SK-N-SH (cell line): ENCODE measurements around the gene C1QC. TPM values are rescaled to one million over a fixed set of nuclear protein-coding genes. Genes with fewer than 3 reads are reported as not detected.

Experiments
- CTCF ChIA-PET: fragments of 300-600, 350-600 bp; formaldehyde crosslinking; extraction: SDS; loops from one replicate; lab custom pipeline; 2021; lab: Yijun Ruan, JAX
- POLR2A ChIA-PET: fragments of 350-600 bp; sonication (Branson Sonifier 250); formaldehyde crosslinking; extraction: SDS; loops from one replicate; lab custom pipeline; 2020; ENCODE audit warnings: antibody characterized with exemption, inconsistent platforms; lab: Yijun Ruan, JAX
- DNase-seq: peaks from one replicate; pipeline ENCODE4 v3.0.0; 2012
- H2AFZ ChIP-seq: fragments of 200-600 bp; sonication (generic); 2 replicates; pipeline ENCODE4 v1.8.1; 2016; ENCODE audit warnings: antibody characterized with exemption, mild to moderate bottlenecking, low read depth
- H3F3A ChIP-seq: fragments of 200-600 bp; sonication (generic); replicated peaks from 2 replicates; pipeline ENCODE3; 2016; ENCODE audit warnings: antibody characterized with exemption, mild to moderate bottlenecking; ENCODE audit not compliant: insufficient read depth
- H3K27ac ChIP-seq, 2 experiments: fragments of 200-500 bp in 1 of 2; fragments of 200-600 bp in 1 of 2; sonication (Bioruptor generic) in 1 of 2; sonication (generic), shearing (Covaris generic) in 1 of 2; 2 replicates each; pipeline versions ENCODE4 v1.5.1 to v1.6.1; 2014 to 2016; ENCODE audit warnings: low read depth in 2 of 2, inconsistent platforms in 1 of 2, low read length in 1 of 2, mild to moderate bottlenecking in 1 of 2, mixed read lengths in 1 of 2
- H3K27me3 ChIP-seq: fragments of 200-600 bp; sonication (generic), shearing (Covaris generic); 2 replicates; pipeline ENCODE4 v1.6.1; 2016; ENCODE audit warnings: mixed run types; ENCODE audit not compliant: insufficient read depth
- H3K36me3 ChIP-seq, 2 experiments: fragments of 200-500 bp in 1 of 2; fragments of 200-600 bp in 1 of 2; sonication (Bioruptor generic) in 1 of 2; sonication (generic) in 1 of 2; replicated peaks in 1 of 2; 2 replicates each; pipeline versions ENCODE3 to v1.5.1; 2014 to 2016; ENCODE audit warnings: low read length in 1 of 2, mild to moderate bottlenecking in 1 of 2; ENCODE audit not compliant: insufficient read depth in 2 of 2, control insufficient read depth in 1 of 2
- H3K4me1 ChIP-seq, 2 experiments: fragments of 200-500 bp in 1 of 2; fragments of 200-600 bp in 1 of 2; sonication (Bioruptor generic) in 1 of 2; sonication (generic), shearing (Covaris generic) in 1 of 2; 2 replicates each; pipeline versions ENCODE4 v1.5.1 to v1.6.1; 2014 to 2016; ENCODE audit warnings: low read depth in 1 of 2, low read length in 1 of 2, mixed run types in 1 of 2; ENCODE audit not compliant: insufficient read depth in 2 of 2, control insufficient read depth in 1 of 2
- H3K4me2 ChIP-seq: fragments of 200-600 bp; sonication (generic), shearing (Covaris generic); 2 replicates; pipeline ENCODE4 v1.6.1; 2017; ENCODE audit warnings: mixed run types
- H3K4me3 ChIP-seq, 2 experiments: fragments of 200-500 bp in 1 of 2; fragments of 200-600 bp in 1 of 2; sonication (Bioruptor generic) in 1 of 2; sonication (generic), shearing (Covaris generic) in 1 of 2; 2 replicates each; pipeline versions ENCODE4 v1.5.1 to v1.8.1; 2014 to 2016; ENCODE audit warnings: low read depth in 2 of 2, inconsistent platforms in 1 of 2, low read length in 1 of 2, mild to moderate bottlenecking in 1 of 2, mixed read lengths in 1 of 2, moderate library complexity in 1 of 2
- H3K79me2 ChIP-seq: fragments of 200-600 bp; sonication (generic); 2 replicates; pipeline ENCODE4 v1.8.1; 2017; ENCODE audit warnings: mild to moderate bottlenecking; ENCODE audit not compliant: insufficient read depth
- H3K9ac ChIP-seq: fragments of 200-600 bp; sonication (generic); 2 replicates; pipeline ENCODE4 v1.6.1; 2017; ENCODE audit warnings: mixed run types
- H3K9me2 ChIP-seq: fragments of 200-600 bp; sonication (generic); 2 replicates; pipeline ENCODE4 v1.6.1; 2017; ENCODE audit warnings: mixed run types
- H3K9me3 ChIP-seq: fragments of 200-600 bp; sonication (generic); 2 replicates; pipeline ENCODE4 v1.6.1; 2017; ENCODE audit warnings: mixed run types, mild to moderate bottlenecking, moderate library complexity
- H4K20me1 ChIP-seq: fragments of 200-600 bp; sonication (generic); 2 replicates; pipeline ENCODE4 v1.6.1; 2017; ENCODE audit warnings: mild to moderate bottlenecking, mixed run types; ENCODE audit not compliant: insufficient read depth
- FOXJ3 ChIP-seq: sonication (generic); formaldehyde crosslinking; IDR thresholded peaks from 2 replicates; pipeline ENCODE4 v1.5.1; 2020; ENCODE audit warnings: mild to moderate bottlenecking, missing genetic modification reagents
- GABPA ChIP-seq: IDR thresholded peaks from 2 replicates; pipeline ENCODE4 v1.4.0; 2012; ENCODE audit warnings: low read depth, mild to moderate bottlenecking
- NFIC ChIP-seq: IDR thresholded peaks from 2 replicates; pipeline ENCODE4 v1.4.0; 2012; ENCODE audit warnings: borderline replicate concordance
- RAD21 ChIP-seq: IDR thresholded peaks from 2 replicates; pipeline ENCODE4 v1.6.1; 2012; ENCODE audit warnings: mild to moderate bottlenecking, low read length
- RCOR1 ChIP-seq: fragments of 150-350 bp; IDR thresholded peaks from 2 replicates; pipeline ENCODE4 v1.6.1; 2017; ENCODE audit warnings: antibody characterized with exemption, low read length
- RFX5 ChIP-seq: IDR thresholded peaks from 2 replicates; pipeline ENCODE4 v1.6.1; 2012; ENCODE audit warnings: mild to moderate bottlenecking, improper control_type of control experiment, low read length
- RXRA ChIP-seq: IDR thresholded peaks from 2 replicates; pipeline ENCODE4 v1.4.0; 2012; ENCODE audit warnings: low read depth, mild to moderate bottlenecking, borderline replicate concordance
- SIN3A ChIP-seq: IDR thresholded peaks from 2 replicates; pipeline ENCODE4 v1.6.1; 2012; ENCODE audit warnings: low read depth, mild to moderate bottlenecking, low read length, moderate library complexity, borderline replicate concordance
- SMC3 ChIP-seq: IDR thresholded peaks from 2 replicates; pipeline ENCODE4 v1.6.1; 2012; ENCODE audit warnings: low read depth, low read length, improper control_type of control experiment
- TCF12 ChIP-seq: IDR thresholded peaks from 2 replicates; pipeline ENCODE4 v1.4.0; 2012
- TEAD4 ChIP-seq: IDR thresholded peaks from 2 replicates; pipeline ENCODE4 v1.4.0; 2012; ENCODE audit warnings: mild to moderate bottlenecking, borderline replicate concordance; ENCODE audit not compliant: insufficient read depth
- WGBS: methylation state at CpG from one replicate; pipeline ENCODE4 v1.1.6; 2017; ENCODE audit warnings: low lambda C conversion rate; 5-methylcytosine and 5-hydroxymethylcytosine counted together
- polyA plus RNA-seq, 3 experiments: library from polyadenylated mRNA; depleted of rRNA; stranded (reverse); fragments of >200 nt; gene quantifications; 2 replicates each; pipeline ENCODE4 v1.2.3, GENCODE V29; 2012
- TF ChIP-seq, protein P1 (sequence below): IDR thresholded peaks from 2 replicates; pipeline ENCODE4; 2012
- TF ChIP-seq, protein P2 (sequence below): IDR thresholded peaks from 2 replicates; pipeline ENCODE4 v1.4.0; 2012; ENCODE audit warnings: low read depth, borderline replicate concordance
- TF ChIP-seq, protein P3 (sequence below): fragments of 200-600 bp; sonication (generic); IDR thresholded peaks from 2 replicates; pipeline ENCODE4 v1.6.1; 2017; ENCODE audit warnings: antibody characterized with exemption, mild to moderate bottlenecking, moderate library complexity

Gene C1QC
- polyA plus RNA-seq, 1 of the 3 experiments (the other 2 are of a cell fraction), result not detected

DNA sequence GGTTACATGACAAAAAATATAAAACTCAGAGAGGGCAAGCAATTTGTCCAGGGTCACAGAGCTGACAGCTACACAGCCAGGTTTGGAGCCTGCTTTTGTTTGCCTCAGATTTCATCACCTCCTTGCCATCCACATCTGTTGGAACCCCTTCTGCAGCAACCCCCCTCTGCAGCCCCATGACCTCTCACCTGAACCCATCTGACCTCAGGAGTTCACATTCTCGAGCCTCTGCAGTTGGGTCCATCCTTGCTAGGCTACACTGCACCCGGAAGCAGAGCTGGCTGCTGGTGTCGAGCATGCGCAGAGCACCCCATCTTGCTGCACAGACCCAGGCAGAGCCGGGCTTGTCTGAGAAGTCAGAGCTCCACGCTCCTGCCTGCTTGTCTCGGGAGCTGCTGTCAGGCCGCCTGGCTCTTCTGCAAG, 19.6 kb downstream of the C1QC start:
- no peak overlapping the region for H3K27ac ChIP-seq
- no peaks in the 10 kb centered on the region for H3K4me1 ChIP-seq
- DNase-seq, result no peak
- TF ChIP-seq, protein P1, sequence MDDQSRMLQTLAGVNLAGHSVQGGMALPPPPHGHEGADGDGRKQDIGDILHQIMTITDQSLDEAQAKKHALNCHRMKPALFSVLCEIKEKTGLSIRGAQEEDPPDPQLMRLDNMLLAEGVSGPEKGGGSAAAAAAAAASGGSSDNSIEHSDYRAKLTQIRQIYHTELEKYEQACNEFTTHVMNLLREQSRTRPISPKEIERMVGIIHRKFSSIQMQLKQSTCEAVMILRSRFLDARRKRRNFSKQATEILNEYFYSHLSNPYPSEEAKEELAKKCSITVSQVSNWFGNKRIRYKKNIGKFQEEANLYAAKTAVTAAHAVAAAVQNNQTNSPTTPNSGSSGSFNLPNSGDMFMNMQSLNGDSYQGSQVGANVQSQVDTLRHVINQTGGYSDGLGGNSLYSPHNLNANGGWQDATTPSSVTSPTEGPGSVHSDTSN, result no peak
- TF ChIP-seq NFIC (no peak), FOXJ3 (CRISPR knock-in tag) (no peak)
- TF ChIP-seq, protein P2, sequence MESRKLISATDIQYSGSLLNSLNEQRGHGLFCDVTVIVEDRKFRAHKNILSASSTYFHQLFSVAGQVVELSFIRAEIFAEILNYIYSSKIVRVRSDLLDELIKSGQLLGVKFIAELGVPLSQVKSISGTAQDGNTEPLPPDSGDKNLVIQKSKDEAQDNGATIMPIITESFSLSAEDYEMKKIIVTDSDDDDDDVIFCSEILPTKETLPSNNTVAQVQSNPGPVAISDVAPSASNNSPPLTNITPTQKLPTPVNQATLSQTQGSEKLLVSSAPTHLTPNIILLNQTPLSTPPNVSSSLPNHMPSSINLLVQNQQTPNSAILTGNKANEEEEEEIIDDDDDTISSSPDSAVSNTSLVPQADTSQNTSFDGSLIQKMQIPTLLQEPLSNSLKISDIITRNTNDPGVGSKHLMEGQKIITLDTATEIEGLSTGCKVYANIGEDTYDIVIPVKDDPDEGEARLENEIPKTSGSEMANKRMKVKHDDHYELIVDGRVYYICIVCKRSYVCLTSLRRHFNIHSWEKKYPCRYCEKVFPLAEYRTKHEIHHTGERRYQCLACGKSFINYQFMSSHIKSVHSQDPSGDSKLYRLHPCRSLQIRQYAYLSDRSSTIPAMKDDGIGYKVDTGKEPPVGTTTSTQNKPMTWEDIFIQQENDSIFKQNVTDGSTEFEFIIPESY, result no peak
- TF ChIP-seq, all 33 proteins: peak for 0
- H3K9me2 ChIP-seq, result no peaks in the 10 kb centered on the region
- H2AFZ ChIP-seq, result no peak overlapping the region
- H3K9ac ChIP-seq, result no peak overlapping the region
- no peaks in the 10 kb centered on the region for H3K9me3 ChIP-seq
- no peaks in the 10 kb centered on the region for H4K20me1 ChIP-seq
- no peak overlapping the region for H3K4me2 ChIP-seq
- CTCF ChIA-PET, result interaction anchor here (1.0 to 3.3 kb wide), 7 partner anchors 11 to 301 kb away, joined by 3 to 18 read pairs (median 8); partner anchors contain the start of gene C1QC
- H3K79me2 ChIP-seq, result no peaks in the 10 kb centered on the region
- H3K4me3 ChIP-seq, result no peak overlapping the region
- 11% methylated on average over 1 of the region's 8 CpGs for WGBS
- H3K27me3 ChIP-seq, result peaks cover 16% of the 10 kb centered on the region; the same call in 1 of the 2 replicates
- H3F3A ChIP-seq, result no peaks in the 10 kb centered on the region
- POLR2A ChIA-PET, result interaction anchor here (0.6 kb wide), 1 partner anchor 927 kb away, joined by 4 read pairs; no protein-coding TSS in a partner anchor
- H3K36me3 ChIP-seq, result no peaks in the 10 kb centered on the region

DNA sequence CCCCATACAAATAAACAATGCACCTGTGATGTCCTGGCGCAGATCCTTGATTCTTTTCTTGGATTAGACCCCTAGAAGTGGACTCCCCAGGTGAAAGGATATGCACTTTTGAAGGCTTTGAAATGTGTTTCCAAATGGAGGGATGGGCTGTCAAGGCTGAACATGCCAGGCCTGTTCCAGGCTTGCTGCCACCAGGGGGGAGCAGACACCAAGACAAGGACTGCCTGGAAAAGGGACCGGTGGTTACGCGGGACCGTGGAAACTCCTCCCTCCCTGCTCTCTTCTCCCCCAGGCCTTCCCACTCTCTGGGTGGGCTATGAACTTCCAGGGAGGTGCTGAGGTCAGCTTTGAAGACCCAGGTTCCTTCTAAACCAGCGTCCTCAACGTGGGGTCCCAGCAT, 22.3 kb downstream of the C1QC start:
- Histone ChIP-seq H3K9me2 (no peaks in the 10 kb centered on the region), H3F3A (no peaks in the 10 kb centered on the region), H3K36me3 (no peaks in the 10 kb centered on the region), H3K27ac (no peak overlapping the region), H3K9ac (no peak overlapping the region), H3K4me3 (no peak overlapping the region; a peak in 1 of 4 replicates), H4K20me1 (no peaks in the 10 kb centered on the region), H3K9me3 (no peaks in the 10 kb centered on the region), H3K4me1 (no peaks in the 10 kb centered on the region), H3K27me3 (peaks cover 20% of the 10 kb centered on the region; the same call in 1 of the 2 replicates), H3K79me2 (no peaks in the 10 kb centered on the region), H2AFZ (no peak overlapping the region), H3K4me2 (no peak overlapping the region)
- CTCF ChIA-PET, result interaction anchor here (0.7 to 3.8 kb wide), 18 partner anchors 9 to 307 kb away, joined by 3 to 50 read pairs (median 5); partner anchors contain the start of gene LACTBL1
- POLR2A ChIA-PET, result no interaction called here
- TF ChIP-seq NFIC (no peak), TCF12 (no peak), RXRA (no peak), SMC3 (peak; percentile 73), RCOR1 (no peak), GABPA (no peak), FOXJ3 (CRISPR knock-in tag) (no peak), RFX5 (no peak), SIN3A (no peak), TEAD4 (no peak), RAD21 (peak; percentile 87)
- TF ChIP-seq, protein P3, sequence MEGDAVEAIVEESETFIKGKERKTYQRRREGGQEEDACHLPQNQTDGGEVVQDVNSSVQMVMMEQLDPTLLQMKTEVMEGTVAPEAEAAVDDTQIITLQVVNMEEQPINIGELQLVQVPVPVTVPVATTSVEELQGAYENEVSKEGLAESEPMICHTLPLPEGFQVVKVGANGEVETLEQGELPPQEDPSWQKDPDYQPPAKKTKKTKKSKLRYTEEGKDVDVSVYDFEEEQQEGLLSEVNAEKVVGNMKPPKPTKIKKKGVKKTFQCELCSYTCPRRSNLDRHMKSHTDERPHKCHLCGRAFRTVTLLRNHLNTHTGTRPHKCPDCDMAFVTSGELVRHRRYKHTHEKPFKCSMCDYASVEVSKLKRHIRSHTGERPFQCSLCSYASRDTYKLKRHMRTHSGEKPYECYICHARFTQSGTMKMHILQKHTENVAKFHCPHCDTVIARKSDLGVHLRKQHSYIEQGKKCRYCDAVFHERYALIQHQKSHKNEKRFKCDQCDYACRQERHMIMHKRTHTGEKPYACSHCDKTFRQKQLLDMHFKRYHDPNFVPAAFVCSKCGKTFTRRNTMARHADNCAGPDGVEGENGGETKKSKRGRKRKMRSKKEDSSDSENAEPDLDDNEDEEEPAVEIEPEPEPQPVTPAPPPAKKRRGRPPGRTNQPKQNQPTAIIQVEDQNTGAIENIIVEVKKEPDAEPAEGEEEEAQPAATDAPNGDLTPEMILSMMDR, result peak; percentile 69
- peak; percentile 77 for DNase-seq
- WGBS, result 54% methylated on average over 7 of the region's 7 CpGs
